H1 (cell line): Measurements from ENCODE around the gene GABRR3. TPM values are rescaled to one million over a fixed set of nuclear protein-coding genes. Genes with fewer than 3 reads are reported as not detected.

Source experiments
- CTCF ChIA-PET: fragments of 300-600 bp; sonication (Branson Sonifier 250); formaldehyde crosslinking; loops from one replicate; lab custom pipeline; 2021; ENCODE audit not compliant: partially characterized antibody; lab: Charles Lee
- POLR2A ChIA-PET: fragments of 300-600 bp; sonication (Branson Sonifier 250); formaldehyde crosslinking; loops from one replicate; lab custom pipeline; 2021; ENCODE audit warnings: inconsistent platforms; ENCODE audit not compliant: partially characterized antibody; lab: Charles Lee
- DNase-seq, 2 experiments: peaks; one replicate each; pipeline versions ENCODE4 v3.0.0 to v3.0.0-alpha.2; 2010 to 2022; ENCODE audit warnings: low spot score in 2 of 2, low read depth in 1 of 2, mixed read lengths in 1 of 2
- FAIRE-seq: peaks from 2 replicates; lab custom pipeline; 2011; peaks lifted over from hg19 to GRCh38; lab: Jason Lieb, UNC
- H2AFZ ChIP-seq: 2 replicates; pipeline ENCODE4 v1.8.1; 2012; ENCODE audit warnings: low read length, inconsistent platforms
- H2AK5ac ChIP-seq: 2 replicates; pipeline ENCODE4 v1.6.1; 2013; ENCODE audit warnings: low read depth, low read length
- H2BK120ac ChIP-seq: replicated peaks from 2 replicates; pipeline ENCODE3; 2013; ENCODE audit warnings: low read depth, low read length, inconsistent platforms
- H2BK12ac ChIP-seq: 2 replicates; pipeline ENCODE4 v1.6.1; 2013; ENCODE audit warnings: low read depth, low read length
- H2BK15ac ChIP-seq: 2 replicates; pipeline ENCODE4 v1.6.1; 2013; ENCODE audit warnings: low read length
- H2BK20ac ChIP-seq: 2 replicates; pipeline ENCODE4 v1.6.1; 2013; ENCODE audit warnings: low read length
- H2BK5ac ChIP-seq: 2 replicates; pipeline ENCODE4 v1.6.1; 2013; ENCODE audit warnings: low read depth, low read length
- H3K14ac ChIP-seq: 2 replicates; pipeline ENCODE4 v1.6.1; 2013; ENCODE audit warnings: inconsistent platforms; ENCODE audit not compliant: insufficient read length
- H3K18ac ChIP-seq: 2 replicates; pipeline ENCODE4 v1.6.1; 2013; ENCODE audit warnings: low read length; ENCODE audit errors: extremely low read depth
- H3K23ac ChIP-seq: 2 replicates; pipeline ENCODE4 v1.6.1; 2013; ENCODE audit warnings: inconsistent platforms; ENCODE audit not compliant: insufficient read length
- H3K23me2 ChIP-seq: 2 replicates; pipeline ENCODE4 v1.6.1; 2013; ENCODE audit warnings: low read depth, low read length
- H3K27ac ChIP-seq: 2 replicates; pipeline ENCODE4 v1.6.1; 2011; ENCODE audit warnings: low read depth, low read length, inconsistent platforms
- H3K27me3 ChIP-seq, 4 experiments: replicated peaks in 1 of 4; 1 replicate in 1 of 4; 2 replicates in 3 of 4; pipeline versions ENCODE4 v1.6.1 to v1.8.1; 2011 to 2013; ENCODE audit warnings: low read length in 3 of 4, mild to moderate bottlenecking in 3 of 4, inconsistent platforms in 2 of 4, mixed read lengths in 2 of 4, moderate library complexity in 1 of 4; ENCODE audit not compliant: control insufficient read depth in 3 of 4, insufficient read depth in 3 of 4; ENCODE audit errors: extremely low read depth in 1 of 4
- H3K36me3 ChIP-seq, 4 experiments: 2 replicates each; pipeline versions ENCODE4 v1.6.1 to v1.8.1; 2011 to 2013; ENCODE audit warnings: mild to moderate bottlenecking in 4 of 4, low read length in 3 of 4, moderate library complexity in 2 of 4, control low read depth in 1 of 4, inconsistent platforms in 1 of 4; ENCODE audit not compliant: insufficient read depth in 4 of 4, control insufficient read depth in 2 of 4
- H3K4ac ChIP-seq: replicated peaks from 2 replicates; pipeline ENCODE3; 2013; ENCODE audit warnings: low read length, low read depth, mixed read lengths, inconsistent platforms; ENCODE audit not compliant: insufficient read length
- H3K4me1 ChIP-seq, 4 experiments: replicated peaks in 1 of 4; 1 replicate in 1 of 4; 2 replicates in 3 of 4; pipeline versions ENCODE4 v1.6.1 to v1.8.1; 2011 to 2013; ENCODE audit warnings: low read length in 3 of 4, inconsistent platforms in 2 of 4, mixed read lengths in 1 of 4; ENCODE audit not compliant: insufficient read depth in 4 of 4, control insufficient read depth in 3 of 4
- H3K4me2 ChIP-seq, 2 experiments: 2 replicates each; pipeline versions ENCODE4 v1.6.1 to v1.8.1; 2011 to 2013; ENCODE audit warnings: low read depth in 2 of 2, low read length in 2 of 2, control low read depth in 1 of 2, inconsistent platforms in 1 of 2, mild to moderate bottlenecking in 1 of 2; ENCODE audit not compliant: insufficient read depth in 1 of 2
- H3K4me3 ChIP-seq, 4 experiments: fragments of 200-600, 300-600 bp in 1 of 4; sonication (generic), shearing (Covaris generic), sonication (Bioruptor Twin) in 1 of 4; 2 replicates each; pipeline versions ENCODE4 v1.5.1 to v1.8.1; 2011 to 2016; ENCODE audit warnings: low read length in 4 of 4, low read depth in 3 of 4, control low read depth in 2 of 4, inconsistent platforms in 2 of 4, mild to moderate bottlenecking in 2 of 4, mixed read lengths in 1 of 4, moderate library complexity in 1 of 4; ENCODE audit not compliant: insufficient read depth in 2 of 4; ENCODE audit errors: extremely low read depth in 1 of 4
- H3K56ac ChIP-seq: replicated peaks from 2 replicates; pipeline ENCODE3; 2013; ENCODE audit warnings: low read depth, mild to moderate bottlenecking, mixed read lengths, low read length, inconsistent platforms; ENCODE audit not compliant: insufficient read length
- H3K79me1 ChIP-seq: 2 replicates; pipeline ENCODE4 v1.6.1; 2013; ENCODE audit warnings: low read depth, low read length, control low read depth
- H3K79me2 ChIP-seq, 2 experiments: 2 replicates each; pipeline versions ENCODE4 v1.6.1 to v1.8.1; 2012 to 2013; ENCODE audit warnings: low read length in 2 of 2, mild to moderate bottlenecking in 2 of 2, inconsistent platforms in 1 of 2; ENCODE audit not compliant: insufficient read depth in 2 of 2, control insufficient read depth in 1 of 2
- H3K9ac ChIP-seq, 4 experiments: replicated peaks in 1 of 4; 1 replicate in 1 of 4; 2 replicates in 3 of 4; pipeline versions ENCODE4 v1.6.1 to v1.8.1; 2011 to 2013; ENCODE audit warnings: low read depth in 3 of 4, low read length in 3 of 4, control low read depth in 2 of 4, mild to moderate bottlenecking in 2 of 4, moderate library complexity in 2 of 4, inconsistent platforms in 1 of 4; ENCODE audit errors: extremely low read depth in 1 of 4
- H3K9me3 ChIP-seq, 2 experiments: 2 replicates each; pipeline versions ENCODE4 v1.6.1 to v1.8.1; 2012 to 2013; ENCODE audit warnings: mild to moderate bottlenecking in 2 of 2, moderate library complexity in 2 of 2, control low read depth in 1 of 2, inconsistent platforms in 1 of 2, low read depth in 1 of 2, low read length in 1 of 2, mixed read lengths in 1 of 2; ENCODE audit not compliant: insufficient read depth in 2 of 2
- H4K20me1 ChIP-seq, 2 experiments: replicated peaks in 1 of 2; 2 replicates each; pipeline versions ENCODE3 to v1.8.1; 2011 to 2013; ENCODE audit warnings: inconsistent platforms in 2 of 2, low read length in 2 of 2, mild to moderate bottlenecking in 1 of 2; ENCODE audit not compliant: insufficient read depth in 2 of 2, control insufficient read depth in 1 of 2
- H4K5ac ChIP-seq: 2 replicates; pipeline ENCODE4 v1.6.1; 2013; ENCODE audit warnings: low read length, low read depth, mixed read lengths, inconsistent platforms; ENCODE audit not compliant: insufficient read length
- H4K8ac ChIP-seq: 2 replicates; pipeline ENCODE4 v1.8.0; 2013; ENCODE audit warnings: mild to moderate bottlenecking, moderate library complexity, low read length, inconsistent platforms; ENCODE audit not compliant: insufficient read depth; ENCODE audit errors: extremely low read depth
- H4K91ac ChIP-seq: replicated peaks from 2 replicates; pipeline ENCODE3; 2013; ENCODE audit warnings: low read length, mixed read lengths, inconsistent platforms; ENCODE audit not compliant: insufficient read length
- CEBPB ChIP-seq: IDR thresholded peaks from 2 replicates; pipeline ENCODE4 v1.6.1; 2012; ENCODE audit warnings: low read depth, low read length
- WGBS, 2 experiments: shearing (Covaris generic) in 1 of 2; methylation state at CpG; one replicate each; pipeline versions ENCODE4 v1.1.6 to v1.1.7; 2013 to 2015; ENCODE audit warnings: low lambda C conversion rate in 2 of 2, mixed read lengths in 2 of 2, inconsistent platforms in 1 of 2, low coverage in 1 of 2, missing lambda C conversion rate in 1 of 2; ENCODE audit not compliant: insufficient replicate concordance in 2 of 2, insufficient coverage in 1 of 2, insufficient read length in 1 of 2; ENCODE audit errors: extremely low coverage in 1 of 2, missing lambda C conversion rate in 1 of 2; 5-methylcytosine and 5-hydroxymethylcytosine counted together
- polyA plus RNA-seq, 7 experiments: library from polyadenylated mRNA; depleted of rRNA in 3 of 7; stranded (reverse) in 5 of 7; unstranded in 2 of 7; fragments of >200 nt in 5 of 7; fragments of 200-250 nt in 2 of 7; gene quantifications; 1 replicate in 5 of 7; 2 replicates in 1 of 7; 4 replicates in 1 of 7; pipeline versions ENCODE4 v1.2.1 to v1.2.3, GENCODE V29; 2011 to 2013; ENCODE audit warnings: missing spikeins in 2 of 7, mixed read lengths in 2 of 7
- total RNA-seq: library from RNA; stranded (reverse); fragmentation: NEBNext Ultra II Directional; extraction: Animal tissue kit (Norgen Biotek cat#: 25700); gene quantifications from 2 replicates; pipeline ENCODE4 v1.2.1, GENCODE V29; 2021

Gene GABRR3
- total and polyA plus RNA-seq, 2 of the 8 experiments (the other 6 are each of a cell fraction or from before 2014, with no cell fraction given) = not detected

DNA sequence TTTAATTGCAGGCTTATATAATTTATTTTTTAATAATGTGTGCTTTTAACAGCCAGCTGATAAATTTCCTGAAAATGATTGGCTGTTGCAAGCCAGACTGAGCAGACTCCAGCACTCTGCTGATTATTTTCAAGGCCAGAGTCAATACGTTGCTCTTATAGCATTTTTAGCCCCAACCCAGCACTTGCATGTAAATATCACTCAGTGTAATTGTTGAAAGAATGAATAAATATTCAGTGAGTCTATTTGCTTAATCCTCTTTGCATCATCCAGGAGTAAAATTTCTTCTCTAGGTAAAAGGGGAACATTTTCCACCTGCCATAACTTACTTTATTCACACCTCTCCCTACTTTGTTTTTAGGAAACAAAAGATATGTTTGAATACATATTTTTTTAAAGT, 2.9 kb downstream of the GABRR3 start:
- H4K8ac ChIP-seq = no peak overlapping the region
- H3K27me3 ChIP-seq = no peaks in the 10 kb centered on the region
- no peaks in the 10 kb centered on the region for H3K9me3 ChIP-seq
- H3K23ac ChIP-seq = no peak overlapping the region
- ChIA-PET POLR2A (no interaction called here), CTCF (no interaction called here)
- no peak overlapping the region for H2BK15ac ChIP-seq
- no peak overlapping the region for H4K5ac ChIP-seq
- H3K23me2 ChIP-seq = no peaks in the 10 kb centered on the region
- no peak overlapping the region for H2BK20ac ChIP-seq
- no peaks in the 10 kb centered on the region for H3K79me2 ChIP-seq
- no peak overlapping the region for H2BK120ac ChIP-seq
- H4K20me1 ChIP-seq = no peaks in the 10 kb centered on the region
- WGBS, 2 experiments = 82% methylated on average over 1 of the region's 1 CpG; no CpG with 5 or more reads in 1 of the 2 experiments
- no peak overlapping the region for H2BK5ac ChIP-seq
- H3K36me3 ChIP-seq = no peaks in the 10 kb centered on the region
- DNase-seq (no peak), FAIRE-seq (no peak)
- H3K14ac ChIP-seq = no peak overlapping the region
- H3K27ac ChIP-seq = no peak overlapping the region
- no peak overlapping the region for H4K91ac ChIP-seq
- no peak overlapping the region for H3K4me2 ChIP-seq
- H3K4me1 ChIP-seq = peaks cover 0 to 3% (median 0%) of the 10 kb centered on the region in 4 experiments; a peak in 1 of 7 replicates
- H2AFZ ChIP-seq = no peak overlapping the region
- H3K56ac ChIP-seq = no peak overlapping the region
- H2BK12ac ChIP-seq = no peak overlapping the region
- no peak overlapping the region for H3K4me3 ChIP-seq
- H3K18ac ChIP-seq = no peak overlapping the region
- no peak overlapping the region for H3K9ac ChIP-seq
- no peak overlapping the region for H2AK5ac ChIP-seq
- H3K4ac ChIP-seq = no peak overlapping the region
- no peak for TF ChIP-seq CEBPB
- no peaks in the 10 kb centered on the region for H3K79me1 ChIP-seq
